K562 (cell line): ENCODE results near the gene NREP. TPM values are rescaled to one million over a fixed set of nuclear protein-coding genes. Genes with fewer than 3 reads are reported as not detected.

Experiments
- ARHGAP35 ChIP-seq: fragments of 450-650 bp; IDR thresholded peaks from 2 replicates; pipeline ENCODE4 v1.6.1; 2018; ENCODE audit not compliant: partially characterized antibody
- FOSL1 ChIP-seq: fragments of 200-800 bp; sonication (Bioruptor generic); conservative IDR thresholded peaks from 2 replicates; pipeline ENCODE4 v1.6.1; 2016; ENCODE audit warnings: missing genetic modification characterization, missing compliant biosample characterization
- ILK ChIP-seq: fragments of 450-650 bp; IDR thresholded peaks from 2 replicates; pipeline ENCODE4 v1.6.1; 2016; ENCODE audit warnings: missing genetic modification characterization, low read depth, mild to moderate bottlenecking, missing compliant biosample characterization, moderate library complexity, borderline replicate concordance
- KLF1 ChIP-seq: fragments of 450-650 bp; IDR thresholded peaks from 2 replicates; pipeline ENCODE4 v1.6.1; 2016; ENCODE audit warnings: missing genetic modification characterization, missing compliant biosample characterization
- KLF13 ChIP-seq: fragments of 450-650 bp; IDR thresholded peaks from 2 replicates; pipeline ENCODE4 v1.6.1; 2016; ENCODE audit warnings: missing genetic modification characterization, low read depth, mild to moderate bottlenecking, missing compliant biosample characterization, moderate library complexity, borderline replicate concordance
- MAFG ChIP-seq: fragments of 450-650 bp; conservative IDR thresholded peaks from 2 replicates; pipeline ENCODE4 v1.6.1; 2016; ENCODE audit warnings: missing genetic modification characterization, missing compliant biosample characterization
- MAFK ChIP-seq: IDR thresholded peaks from 2 replicates; pipeline ENCODE4 v1.6.1; 2011; ENCODE audit warnings: low read length, improper control_type of control experiment
- NFE2 ChIP-seq: IDR thresholded peaks from 2 replicates; pipeline ENCODE4 v1.6.1; 2014; ENCODE audit warnings: antibody characterized with exemption, low read depth
- POLR2G ChIP-seq: fragments of 200-400 bp; formaldehyde crosslinking; IDR thresholded peaks from 2 replicates; pipeline ENCODE4 v1.6.1; 2017; ENCODE audit warnings: low read depth, mild to moderate bottlenecking, antibody characterized with exemption, low read length, moderate library complexity
- RFX7 ChIP-seq: fragments of 250-450 bp; sonication (Bioruptor Pico); IDR thresholded peaks from 2 replicates; pipeline ENCODE4 v1.5.1; 2021; ENCODE audit warnings: mild to moderate bottlenecking
- SMARCA4 ChIP-seq: fragments of 450-650 bp; IDR thresholded peaks from 2 replicates; pipeline ENCODE4 v1.6.1; 2016
- TARDBP ChIP-seq: fragments of 450-650 bp; IDR thresholded peaks from 2 replicates; pipeline ENCODE4 v1.6.1; 2016
- TCF7L2 ChIP-seq: fragments of 150-350 bp; IDR thresholded peaks from 2 replicates; pipeline ENCODE4 v1.6.1; 2016; ENCODE audit warnings: low read depth, mild to moderate bottlenecking, low read length, moderate library complexity
- TEAD2 ChIP-seq: fragments of 450-650 bp; IDR thresholded peaks from 2 replicates; pipeline ENCODE4 v1.6.1; 2016; ENCODE audit warnings: missing genetic modification characterization, control low read depth, missing compliant biosample characterization
- TSC22D4 ChIP-seq: fragments of 450-650 bp; IDR thresholded peaks from 2 replicates; pipeline ENCODE4 v1.6.1; 2016; ENCODE audit warnings: missing genetic modification characterization, missing biosample characterization, control low read depth
- YY1 ChIP-seq, 3 experiments: IDR thresholded peaks; 2 replicates each; pipeline ENCODE4 v1.6.1; 2011; ENCODE audit warnings: low read length in 2 of 3, mild to moderate bottlenecking in 2 of 3, moderate library complexity in 2 of 3, borderline replicate concordance in 1 of 3, control low read depth in 1 of 3, low read depth in 1 of 3; ENCODE audit not compliant: insufficient read depth in 3 of 3, insufficient replicate concordance in 2 of 3, control insufficient read depth in 1 of 3, insufficient read length in 1 of 3; ENCODE audit errors: extremely low read depth in 1 of 3
- ZBTB1 ChIP-seq: sonication (generic); formaldehyde crosslinking; IDR thresholded peaks from 2 replicates; pipeline ENCODE4 v1.8.1; 2023; ENCODE audit warnings: missing genetic modification reagents, low read depth, mild to moderate bottlenecking, borderline replicate concordance
- ZFP1 ChIP-seq: fragments of 450-650 bp; formaldehyde crosslinking; IDR thresholded peaks from 2 replicates; pipeline ENCODE4 v1.4.0; 2020; ENCODE audit warnings: mild to moderate bottlenecking, mixed read lengths
- ZNF165 ChIP-seq: fragments of 250-450 bp; sonication (Bioruptor Pico); IDR thresholded peaks from 2 replicates; pipeline ENCODE4 v1.4.0; 2020; ENCODE audit warnings: borderline replicate concordance
- ZNF263 ChIP-seq: sonication (generic); formaldehyde crosslinking; IDR thresholded peaks from 2 replicates; pipeline ENCODE4 v1.8.0; 2022; ENCODE audit warnings: mild to moderate bottlenecking, missing genetic modification reagents, borderline replicate concordance
- ZNF316 ChIP-seq: fragments of 450-650 bp; IDR thresholded peaks from 2 replicates; pipeline ENCODE4 v1.6.1; 2016
- ZNF586 ChIP-seq: fragments of 450-650 bp; formaldehyde crosslinking; conservative IDR thresholded peaks from 2 replicates; pipeline ENCODE4 v1.4.0; 2020; ENCODE audit warnings: mild to moderate bottlenecking, moderate library complexity
- ZNF589 ChIP-seq: fragments of 200-800 bp; sonication (Bioruptor generic); IDR thresholded peaks from 2 replicates; pipeline ENCODE4 v1.6.1; 2016; ENCODE audit warnings: low read depth, missing genetic modification characterization, missing compliant biosample characterization
- ZNF696 ChIP-seq: fragments of 250-450 bp; sonication (Bioruptor Pico); conservative IDR thresholded peaks from 2 replicates; pipeline ENCODE4 v1.4.0; 2020; ENCODE audit warnings: mild to moderate bottlenecking, moderate library complexity
- polyA plus RNA-seq, 8 experiments: library from polyadenylated mRNA; depleted of rRNA in 4 of 8; stranded (reverse) in 5 of 8; unstranded in 3 of 8; fragments of >200 nt; fragmentation: Nextera tagmentation in 2 of 8; fragmentation: Illumina TruSeq in 1 of 8; extraction: Ambion mirVana in 2 of 8; extraction: Trizol in 1 of 8; gene quantifications; 2 replicates each; pipeline versions ENCODE4 v1.2.1 to v1.2.3, GENCODE V29; 2011 to 2014; ENCODE audit warnings: inconsistent platforms in 1 of 8, missing spikeins in 1 of 8
- total RNA-seq, 7 experiments: library from RNA; depleted of rRNA in 6 of 7; stranded (reverse); fragments of >200 nt in 6 of 7; fragmentation: Illumina TruSeq in 2 of 7; extraction: Trizol in 2 of 7; gene quantifications; 2 replicates each; pipeline versions ENCODE4 v1.2.1 to v1.2.3, GENCODE V29; 2011 to 2021; ENCODE audit warnings: low replicate concordance in 1 of 7
- TF ChIP-seq, protein P1 (sequence below): sonication (generic); formaldehyde crosslinking; IDR thresholded peaks from 2 replicates; pipeline ENCODE4 v1.9.0; 2022; ENCODE audit warnings: mild to moderate bottlenecking, missing genetic modification reagents
- TF ChIP-seq, protein P2 (sequence below): sonication (generic); formaldehyde crosslinking; IDR thresholded peaks from 2 replicates; pipeline ENCODE4 v1.8.0; 2022; ENCODE audit warnings: missing genetic modification reagents, mild to moderate bottlenecking, moderate library complexity, borderline replicate concordance
- TF ChIP-seq, protein P3 (sequence below): fragments of 450-650 bp; formaldehyde crosslinking; IDR thresholded peaks from 2 replicates; pipeline ENCODE4 v1.4.0; 2020; ENCODE audit warnings: mild to moderate bottlenecking

NREP gene
- total and polyA plus RNA-seq, 9 of the 15 experiments (the other 6 are each of a cell fraction or from before 2014, with no cell fraction given), result 0.08 to 0.58 (median 0.23) TPM; not detected in 1

DNA sequence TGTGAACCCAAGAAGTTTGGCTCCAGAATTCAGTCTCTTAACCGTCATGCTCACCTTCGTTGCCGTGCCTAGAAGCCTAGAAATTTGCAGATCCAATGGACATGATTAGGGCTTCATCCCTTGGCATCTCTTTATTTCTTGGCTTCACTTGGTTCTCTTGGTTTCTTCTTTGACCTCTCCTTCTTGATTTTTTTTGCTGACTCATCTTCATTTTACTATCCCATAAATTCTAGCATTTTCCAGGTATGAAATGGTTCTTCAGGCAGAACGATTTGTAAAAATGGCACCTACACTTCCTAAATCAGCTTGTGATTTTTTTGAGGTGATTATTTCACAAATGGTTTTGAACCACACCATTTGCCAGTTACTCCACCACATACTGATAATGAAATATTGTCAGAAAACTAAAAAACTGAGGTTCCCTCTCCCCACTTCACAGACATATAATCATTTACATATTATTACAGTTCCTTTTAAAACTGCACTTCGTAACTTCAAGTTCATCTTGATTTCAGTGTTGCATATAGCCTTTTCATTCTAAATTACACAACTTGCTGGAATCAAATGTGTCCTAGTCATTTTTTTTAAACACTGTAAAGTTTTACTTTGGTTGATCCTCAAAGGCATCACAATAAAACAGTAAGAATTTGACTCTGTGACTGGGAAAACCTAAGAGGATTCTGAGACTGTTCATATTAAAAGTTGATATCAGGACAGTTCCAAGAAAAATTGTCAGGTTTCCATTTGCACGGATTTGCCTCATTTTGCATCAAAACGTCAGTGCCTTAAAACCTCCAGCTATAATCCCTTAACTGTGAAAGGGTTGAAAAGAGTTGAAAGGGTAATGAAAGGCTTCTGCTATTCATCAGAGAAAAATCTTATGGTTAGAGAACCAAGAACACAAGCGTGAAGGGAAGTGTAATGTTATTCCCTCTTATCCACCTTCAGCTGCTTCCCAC is 8.9 kb upstream of the NREP start (continued):
- TF ChIP-seq RFX7 (CRISPR knock-in tag) (no peak), ZNF696 (CRISPR knock-in tag) (no peak), FOSL1 (tag) (no peak), ZBTB1 (CRISPR knock-in tag) (no peak), KLF1 (tag) (no peak), POLR2G (no peak), ZNF263 (CRISPR knock-in tag) (no peak), ZFP1 (no peak), TARDBP (no peak), ZNF165 (no peak), TCF7L2 (no peak), ZNF316 (peak; percentile 95), YY1 (IDR thresholded peaks at IDR 0.05; ENCODE audit: borderline replicate concordance in 1 of 3, control insufficient read depth in 1 of 3, extremely low read depth in 1 of 3, insufficient read depth in 3 of 3, insufficient read length in 1 of 3, insufficient replicate concordance in 2 of 3, low read depth in 1 of 3, low read length in 2 of 3) (no peak), ZNF586 (CRISPR knock-in tag) (no peak), KLF13 (tag) (no peak), ARHGAP35 (no peak), NFE2 (0 out of 2 replicates have a peak, but pooled peaks have one; percentile 35), SMARCA4 (no peak), MAFG (tag) (peak; percentile 92), TSC22D4 (tag) (no peak), MAFK (peak; percentile 84), ILK (tag) (no peak), ZNF589 (CRISPR knock-in tag) (no peak), TEAD2 (tag) (no peak)
- TF ChIP-seq, protein P1, sequence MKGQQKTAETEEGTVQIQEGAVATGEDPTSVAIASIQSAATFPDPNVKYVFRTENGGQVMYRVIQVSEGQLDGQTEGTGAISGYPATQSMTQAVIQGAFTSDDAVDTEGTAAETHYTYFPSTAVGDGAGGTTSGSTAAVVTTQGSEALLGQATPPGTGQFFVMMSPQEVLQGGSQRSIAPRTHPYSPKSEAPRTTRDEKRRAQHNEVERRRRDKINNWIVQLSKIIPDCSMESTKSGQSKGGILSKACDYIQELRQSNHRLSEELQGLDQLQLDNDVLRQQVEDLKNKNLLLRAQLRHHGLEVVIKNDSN (CRISPR knock-in tag), result no peak
- TF ChIP-seq, protein P2, sequence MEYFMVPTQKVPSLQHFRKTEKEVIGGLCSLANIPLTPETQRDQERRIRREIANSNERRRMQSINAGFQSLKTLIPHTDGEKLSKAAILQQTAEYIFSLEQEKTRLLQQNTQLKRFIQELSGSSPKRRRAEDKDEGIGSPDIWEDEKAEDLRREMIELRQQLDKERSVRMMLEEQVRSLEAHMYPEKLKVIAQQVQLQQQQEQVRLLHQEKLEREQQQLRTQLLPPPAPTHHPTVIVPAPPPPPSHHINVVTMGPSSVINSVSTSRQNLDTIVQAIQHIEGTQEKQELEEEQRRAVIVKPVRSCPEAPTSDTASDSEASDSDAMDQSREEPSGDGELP (CRISPR knock-in tag), result no peak
- TF ChIP-seq, protein P3, sequence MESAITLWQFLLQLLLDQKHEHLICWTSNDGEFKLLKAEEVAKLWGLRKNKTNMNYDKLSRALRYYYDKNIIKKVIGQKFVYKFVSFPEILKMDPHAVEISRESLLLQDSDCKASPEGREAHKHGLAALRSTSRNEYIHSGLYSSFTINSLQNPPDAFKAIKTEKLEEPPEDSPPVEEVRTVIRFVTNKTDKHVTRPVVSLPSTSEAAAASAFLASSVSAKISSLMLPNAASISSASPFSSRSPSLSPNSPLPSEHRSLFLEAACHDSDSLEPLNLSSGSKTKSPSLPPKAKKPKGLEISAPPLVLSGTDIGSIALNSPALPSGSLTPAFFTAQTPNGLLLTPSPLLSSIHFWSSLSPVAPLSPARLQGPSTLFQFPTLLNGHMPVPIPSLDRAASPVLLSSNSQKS (CRISPR knock-in tag), result no peak
